HG02938 (cell line): ENCODE data around the gene CUEDC1.
A peak's percentile ranks its signal among the peaks of the same experiment; 100 is the strongest.
"Not testable (repeated sequence)": the region's sequence is repeated elsewhere in the genome, so short reads cannot be mapped to it uniquely, and the experiment has no call there.

ENCODE experiments used
- ATAC-seq: cut with Tn5 transposase; IDR thresholded peaks from one replicate; pipeline ENCODE4 v1.9.1; 2021; ENCODE audit warnings: mild to moderate bottlenecking, moderate library complexity; ENCODE audit not compliant: unreplicated experiment

Gene CUEDC1

DNA sequence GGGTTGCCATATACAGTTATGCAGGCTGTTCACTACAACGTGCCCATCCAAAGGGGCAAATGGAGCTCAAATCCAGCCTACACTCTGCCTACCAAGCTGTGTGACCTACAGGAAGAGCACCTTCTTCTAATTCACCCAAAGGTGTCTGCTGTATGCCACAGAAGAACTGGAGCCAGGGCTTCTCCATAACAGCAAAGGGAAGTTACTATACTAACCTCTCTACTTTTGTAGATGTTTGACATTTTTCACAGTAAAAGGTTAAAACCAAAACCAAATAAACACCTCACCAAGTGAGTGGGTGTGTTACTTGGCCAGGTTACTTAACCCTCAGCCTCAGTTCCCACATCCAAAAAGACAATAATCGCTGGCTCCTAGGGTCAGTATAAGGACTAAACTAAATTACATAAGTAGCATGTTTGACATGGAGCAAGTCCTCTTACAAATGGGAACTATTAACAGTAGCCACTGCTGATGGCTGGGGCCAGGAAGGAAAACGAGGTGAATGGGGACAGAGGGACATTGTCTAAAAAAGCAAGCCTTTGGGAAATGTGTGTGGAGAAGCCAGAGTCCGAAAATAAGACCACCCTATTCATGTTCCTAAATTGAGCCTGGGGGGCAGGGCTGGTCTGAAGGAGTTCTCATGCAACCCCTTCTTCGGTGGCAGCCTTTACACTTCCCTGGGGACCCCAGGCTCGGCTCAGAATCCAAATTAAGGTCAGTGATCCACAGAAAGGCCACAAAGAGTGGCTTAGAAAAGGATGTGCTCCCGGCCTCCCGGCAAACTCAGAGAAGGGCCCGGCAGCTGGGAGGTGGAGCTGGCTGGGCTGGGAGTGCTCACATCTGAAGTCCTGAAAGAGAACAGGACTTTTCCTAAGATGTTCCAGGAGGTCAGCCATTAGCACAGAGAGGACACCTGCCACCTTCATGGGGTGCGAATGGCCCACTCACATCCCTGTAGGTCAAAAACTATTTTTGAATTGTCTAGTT is 13.5 kb downstream of the CUEDC1 start:
- ATAC-seq, result no peak

DNA sequence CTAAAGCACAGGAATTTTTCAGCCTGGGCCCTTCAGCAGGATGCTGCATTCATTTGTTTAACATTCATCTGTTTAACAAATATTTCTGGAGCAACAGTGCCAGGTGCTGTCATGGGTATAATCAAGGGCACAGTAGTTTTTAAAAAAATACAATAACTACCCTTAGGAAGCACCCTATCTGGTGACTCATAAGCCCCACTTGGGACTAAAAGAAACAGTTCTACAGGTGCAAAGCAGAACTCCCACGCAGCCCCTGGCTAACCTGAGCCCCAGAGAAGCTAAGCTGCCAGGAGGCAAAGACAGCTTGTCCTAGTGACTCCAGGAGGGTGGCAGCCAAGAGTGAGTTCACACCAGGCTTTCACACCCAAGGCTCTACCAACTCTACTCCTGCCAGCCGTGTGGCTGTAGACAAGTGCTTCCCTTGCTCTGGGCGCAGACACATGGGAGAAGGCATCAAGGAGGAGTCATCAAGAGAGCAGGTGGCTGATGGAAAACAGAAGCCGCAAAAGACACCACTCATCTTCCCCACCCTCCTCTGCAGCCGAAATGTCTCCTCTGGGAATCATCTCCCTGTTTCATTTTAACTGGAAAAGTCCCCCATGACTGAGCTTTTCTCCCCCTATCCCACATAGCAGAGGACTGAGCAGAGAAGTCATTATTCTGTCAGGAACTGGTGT is 14.4 kb downstream of the CUEDC1 start:
- peak; percentile 39 for ATAC-seq

DNA sequence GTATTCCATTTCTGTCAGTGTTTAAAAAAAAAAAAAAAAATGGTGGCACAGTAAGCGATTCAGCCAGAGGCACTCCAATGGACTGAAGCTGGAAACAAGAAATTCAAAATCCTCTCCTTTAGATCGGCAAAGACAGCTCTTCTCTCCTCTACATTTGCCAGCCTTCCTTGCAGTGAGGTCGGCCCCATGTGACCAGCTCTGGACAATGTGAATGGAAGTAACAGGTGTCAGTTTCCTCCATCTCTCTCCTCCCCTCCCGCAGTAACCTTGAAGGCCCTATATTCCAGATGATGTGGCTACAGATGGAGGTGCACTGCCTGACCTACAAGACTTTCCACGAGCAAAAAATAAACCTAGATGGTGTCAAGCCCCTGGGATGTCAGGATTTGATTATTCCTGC is 15.0 kb downstream of the CUEDC1 start:
- ATAC-seq, result no peak

DNA sequence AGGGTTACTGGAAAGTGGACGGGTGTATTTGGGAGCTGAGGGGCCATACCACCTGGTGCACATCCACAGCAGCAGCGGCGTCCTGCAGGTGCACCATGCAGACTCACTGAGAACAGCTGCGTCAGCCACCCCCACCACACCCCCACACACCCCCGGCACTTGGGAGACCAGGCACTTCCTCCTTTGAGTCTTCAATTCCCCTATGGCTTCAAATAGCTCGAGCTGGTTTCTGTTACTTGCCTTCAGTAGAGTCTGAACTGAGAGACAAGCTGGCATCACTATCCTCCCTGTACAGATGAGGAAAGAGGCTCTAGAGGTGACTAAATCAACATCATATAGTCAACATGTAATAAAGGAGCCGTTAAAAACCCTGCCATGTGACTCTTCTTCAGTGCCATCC is 15.4 kb downstream of the CUEDC1 start:
- ATAC-seq, result peak; percentile 64

DNA sequence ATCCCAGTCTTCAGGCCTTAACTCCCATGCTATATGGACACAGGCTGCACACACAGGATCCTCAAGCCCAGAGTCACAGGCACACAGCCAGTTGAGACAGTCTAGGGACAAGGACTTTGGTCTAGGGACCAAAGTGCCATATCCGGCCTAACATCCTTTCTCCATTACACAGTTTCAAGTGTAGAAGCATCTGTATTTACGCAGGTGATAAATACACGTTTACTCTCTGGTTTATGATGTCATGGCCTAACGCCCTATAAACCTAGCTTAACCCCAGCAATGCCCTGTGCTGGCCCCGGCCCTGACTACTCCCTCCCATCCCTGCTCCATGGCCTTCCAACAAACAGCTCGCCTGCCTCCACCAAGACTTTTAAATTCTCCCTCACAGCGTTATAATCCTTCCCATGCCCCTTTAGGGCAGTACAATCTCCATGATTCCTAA is 17.1 kb downstream of the CUEDC1 start:
- ATAC-seq, result no peak

DNA sequence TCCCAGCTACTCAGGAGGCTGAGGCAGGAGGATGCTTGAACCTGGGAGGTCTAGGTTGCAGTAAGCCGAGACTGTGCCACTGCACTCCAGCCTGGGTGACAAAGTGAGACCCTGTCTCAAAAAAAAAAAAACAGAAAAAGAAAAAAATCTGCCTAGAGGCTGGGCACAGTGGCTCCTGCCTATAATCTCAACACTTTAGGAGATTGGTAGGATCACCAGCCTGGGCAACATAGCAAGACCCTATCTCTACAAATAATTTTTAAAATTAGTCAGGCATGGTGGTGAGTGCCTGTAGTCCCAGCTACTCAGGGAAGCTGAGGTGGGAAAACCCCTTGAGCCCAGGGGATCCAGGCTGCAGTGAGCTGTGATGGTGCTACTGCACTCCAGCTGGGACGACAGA is 17.7 kb downstream of the CUEDC1 start:
- ATAC-seq, result no peak

DNA sequence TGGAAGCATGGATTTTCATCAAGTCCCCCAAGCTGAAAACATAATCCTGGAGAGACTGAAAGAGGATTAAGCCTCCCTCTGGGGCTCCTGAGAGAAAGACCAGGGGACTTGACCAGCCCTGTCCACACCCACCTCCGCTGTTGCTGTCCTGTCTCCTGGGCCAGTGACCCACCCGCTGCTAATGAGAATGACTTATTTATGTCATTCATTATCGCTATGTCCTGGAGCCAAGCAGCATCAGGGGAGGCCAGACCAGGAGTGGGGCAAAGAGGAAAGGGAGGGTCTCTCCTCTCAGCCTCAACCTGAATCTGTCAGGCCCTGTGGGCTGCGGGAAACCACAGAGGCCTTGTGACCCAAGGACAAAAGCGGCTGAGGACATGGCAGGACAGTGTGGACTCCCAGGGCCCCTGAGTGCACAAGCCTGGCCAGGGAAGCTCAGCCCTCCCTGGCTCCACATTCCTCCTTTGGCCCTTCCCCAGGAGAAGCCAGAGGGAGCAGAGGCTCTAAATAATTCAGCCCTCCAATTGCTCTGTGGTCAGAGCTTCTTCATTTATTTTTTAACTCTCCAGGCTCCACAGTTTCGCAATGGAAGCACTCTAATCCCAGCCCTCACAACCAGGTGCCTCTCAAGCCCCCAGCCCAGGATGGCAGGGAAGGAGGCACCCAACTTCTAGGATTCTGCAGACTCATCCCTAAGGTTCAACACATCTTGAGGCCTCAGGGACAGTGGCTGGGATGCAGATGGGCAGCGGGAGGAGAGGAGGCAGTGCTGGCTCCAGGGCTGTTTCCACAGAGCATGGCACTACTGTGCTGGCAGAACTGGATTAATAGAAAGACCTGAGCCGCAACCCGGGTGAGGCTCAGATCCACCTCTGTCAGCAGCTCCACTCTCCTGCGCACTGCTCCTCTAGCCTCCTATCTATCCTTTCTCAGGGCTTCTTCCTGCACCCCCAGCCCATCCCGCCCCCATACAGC is 19.1 kb downstream of the CUEDC1 start:
- no peak for ATAC-seq

DNA sequence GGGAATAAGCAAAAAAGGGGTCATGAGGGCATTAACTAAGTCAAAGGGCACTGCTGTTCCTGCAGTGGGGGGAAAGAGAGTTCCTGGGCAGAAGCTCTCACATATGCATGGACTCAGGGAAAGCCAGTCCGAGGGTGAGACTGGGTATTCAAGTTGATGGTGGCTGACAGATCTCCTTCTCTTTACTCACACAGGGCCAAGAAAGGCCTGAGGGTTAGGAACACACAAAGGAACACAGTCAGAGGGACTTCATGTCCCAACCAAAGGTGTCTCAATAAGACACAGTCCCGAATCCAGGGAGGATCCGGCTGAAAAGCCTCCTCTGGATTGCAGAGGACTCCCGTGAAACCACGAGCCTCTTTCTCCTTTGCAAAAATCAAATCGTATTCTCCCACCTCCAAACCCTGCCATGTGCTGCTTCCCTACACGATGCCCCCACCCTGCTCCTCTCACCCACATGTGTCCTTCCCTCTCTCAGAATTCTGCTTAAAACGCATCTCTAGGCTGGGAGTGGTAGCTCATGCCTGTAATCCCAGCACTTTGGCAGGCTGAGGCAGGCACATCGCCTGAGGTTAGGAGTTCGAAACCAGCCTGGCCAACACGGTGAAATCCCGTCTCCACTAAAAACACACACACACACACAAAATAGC is 23.6 kb downstream of the CUEDC1 start:
- no peak for ATAC-seq

DNA sequence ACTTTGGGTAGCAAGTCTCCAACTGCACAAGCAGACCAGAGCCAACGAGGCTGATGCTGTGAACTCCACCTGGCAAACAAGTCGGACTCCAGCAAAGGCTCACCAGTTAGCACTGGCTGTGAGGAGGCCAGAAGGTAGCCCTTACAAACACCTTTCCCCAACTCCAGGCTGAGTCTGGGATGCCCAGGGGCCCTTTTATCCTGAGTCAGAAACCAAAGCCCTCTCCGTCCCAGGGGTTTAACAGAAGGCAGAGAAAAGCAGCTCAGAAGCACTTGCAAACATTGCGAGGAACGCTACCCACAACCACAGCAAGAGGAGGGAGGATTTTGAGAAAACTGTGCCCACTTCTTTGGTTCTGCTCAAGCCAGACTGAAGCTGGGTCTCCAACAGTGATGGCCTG is 25.0 kb downstream of the CUEDC1 start:
- ATAC-seq, result no peak

DNA sequence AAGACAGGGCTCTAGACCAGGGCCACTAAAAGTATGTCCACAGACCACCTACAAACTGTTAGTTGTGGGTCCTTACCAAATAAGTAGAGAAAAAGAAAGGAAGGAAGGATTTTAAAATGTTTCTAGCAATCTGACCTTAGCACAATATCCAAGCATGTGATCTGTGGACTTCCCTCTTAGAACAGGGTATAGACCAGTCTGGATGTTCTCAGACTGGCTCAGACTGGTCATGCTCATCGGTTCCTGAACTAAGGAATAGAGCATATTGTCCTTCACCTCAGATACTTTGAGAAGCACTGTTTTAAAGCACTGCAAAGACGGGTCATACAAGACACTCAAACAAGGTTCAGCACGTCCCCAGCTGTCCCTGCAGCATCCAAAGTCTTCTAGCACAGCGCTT is 25.8 kb downstream of the CUEDC1 start:
- no peak for ATAC-seq

DNA sequence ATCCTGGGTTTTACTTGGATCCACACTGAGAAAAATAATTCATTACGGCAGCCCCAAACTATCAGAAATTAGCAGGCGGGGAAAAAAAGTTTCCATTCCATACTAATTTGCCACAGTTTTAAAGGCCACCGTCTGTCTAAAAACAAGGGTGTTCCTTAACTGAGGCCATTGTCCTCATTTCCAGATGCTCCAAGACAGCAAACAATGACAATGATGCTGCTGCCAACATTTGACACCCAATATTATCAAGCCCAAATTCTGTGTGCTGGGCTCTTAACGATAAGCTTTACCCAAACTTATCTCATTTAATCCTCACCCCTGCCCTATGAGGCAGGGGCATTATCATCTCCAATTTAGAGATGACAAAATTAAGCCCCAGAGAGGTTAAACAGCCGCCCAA is 26.3 kb downstream of the CUEDC1 start:
- no peak for ATAC-seq

DNA sequence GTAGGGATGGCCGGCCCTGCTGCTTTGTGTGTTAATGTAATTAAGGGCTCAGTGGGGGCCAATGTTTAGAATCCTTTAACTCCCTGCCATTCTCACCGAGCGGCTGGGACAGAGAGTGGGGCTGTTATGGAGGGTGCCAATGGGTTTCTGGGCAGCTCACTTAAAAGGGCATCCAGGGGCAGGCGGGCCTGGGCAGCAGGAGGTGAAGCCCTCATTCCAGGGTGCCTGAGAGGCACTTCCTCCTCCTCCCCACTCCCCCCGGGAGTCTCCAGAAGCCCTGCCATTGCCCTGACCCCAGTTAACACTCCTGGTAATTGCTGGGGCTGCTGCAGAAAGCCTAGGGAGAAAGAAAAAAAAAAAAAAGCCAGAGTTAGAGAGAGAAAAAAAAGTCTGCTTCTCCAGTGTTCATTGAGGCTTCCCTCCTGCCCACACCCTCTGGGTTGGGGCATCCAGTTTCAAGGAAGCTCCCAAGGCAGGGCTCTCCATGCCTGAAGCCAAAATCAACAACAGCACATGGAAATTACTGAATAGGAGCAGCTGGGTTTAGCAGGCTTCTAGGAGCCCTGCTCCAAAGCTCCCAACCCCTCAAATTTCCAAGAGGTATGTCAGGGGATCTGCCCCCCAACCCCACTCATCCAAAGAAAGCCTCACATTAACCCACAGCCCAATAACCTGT is 28.0 kb downstream of the CUEDC1 start:
- ATAC-seq, result no peak

DNA sequence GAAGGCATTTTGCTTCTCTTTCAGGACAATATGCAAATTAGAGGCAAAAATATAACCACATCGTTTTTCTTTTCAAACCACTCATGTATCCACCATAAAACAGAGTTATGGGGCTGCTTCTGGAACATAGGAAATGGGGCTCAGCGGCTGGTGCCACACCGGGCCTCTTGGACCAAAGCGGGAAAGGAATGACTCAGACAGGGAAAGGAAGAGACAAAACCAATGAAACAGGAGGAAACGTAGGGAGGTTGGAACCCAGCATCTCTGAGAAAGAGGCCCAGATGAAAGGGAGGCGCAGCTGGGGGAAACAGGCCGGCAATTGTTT is 28.5 kb downstream of the CUEDC1 start:
- ATAC-seq, result no peak

DNA sequence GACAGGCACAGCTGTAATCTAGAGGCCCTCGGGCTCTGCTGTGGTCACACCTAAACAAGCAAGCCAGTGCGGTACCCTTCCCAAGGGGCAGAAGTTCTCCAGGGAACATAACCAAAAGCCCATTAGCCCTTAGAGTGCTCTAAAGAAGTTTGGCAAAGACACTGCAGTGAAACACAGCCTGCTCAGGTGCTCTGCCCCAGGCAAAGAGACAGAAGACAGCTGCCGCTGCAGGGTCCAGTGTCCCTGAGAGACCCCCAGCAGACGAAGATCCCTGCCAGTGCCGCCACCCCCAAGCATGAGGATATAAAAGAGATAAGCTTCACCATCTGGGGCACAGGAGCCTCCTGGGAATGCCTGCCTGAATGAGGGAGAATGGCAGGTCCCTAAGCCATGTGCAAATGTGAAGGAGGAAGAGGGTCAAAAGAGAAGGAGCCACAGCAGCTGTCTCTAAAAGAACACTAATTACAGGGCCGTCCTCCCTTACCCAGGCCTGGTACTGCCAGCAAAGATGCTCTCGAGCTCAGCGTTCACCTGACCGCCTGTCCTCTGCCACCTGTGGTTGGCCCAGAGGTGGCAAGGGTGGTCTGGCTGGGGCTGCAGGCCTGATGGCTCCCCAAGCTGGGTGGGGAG is 29.7 kb downstream of the CUEDC1 start:
- no peak for ATAC-seq

DNA sequence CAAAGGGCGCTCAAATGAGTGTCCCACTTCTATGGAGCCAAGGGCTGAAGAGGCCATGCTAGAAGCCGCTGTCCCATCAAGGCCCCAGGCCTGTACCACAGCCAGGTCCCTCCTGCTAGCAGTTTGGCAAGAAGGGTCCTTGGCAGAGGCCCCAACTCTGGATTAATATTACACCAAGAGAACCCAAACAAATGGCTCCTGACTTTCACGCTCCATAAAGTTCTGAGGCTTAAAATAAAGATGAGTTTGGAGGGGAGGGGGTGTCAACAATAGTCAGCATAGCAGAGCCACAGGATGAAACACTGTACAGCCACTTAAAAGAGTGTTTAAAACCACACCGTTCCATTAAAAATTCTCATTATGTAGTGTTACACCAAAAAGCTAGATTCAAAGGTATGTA is 30.5 kb downstream of the CUEDC1 start:
- ATAC-seq, result no peak

DNA sequence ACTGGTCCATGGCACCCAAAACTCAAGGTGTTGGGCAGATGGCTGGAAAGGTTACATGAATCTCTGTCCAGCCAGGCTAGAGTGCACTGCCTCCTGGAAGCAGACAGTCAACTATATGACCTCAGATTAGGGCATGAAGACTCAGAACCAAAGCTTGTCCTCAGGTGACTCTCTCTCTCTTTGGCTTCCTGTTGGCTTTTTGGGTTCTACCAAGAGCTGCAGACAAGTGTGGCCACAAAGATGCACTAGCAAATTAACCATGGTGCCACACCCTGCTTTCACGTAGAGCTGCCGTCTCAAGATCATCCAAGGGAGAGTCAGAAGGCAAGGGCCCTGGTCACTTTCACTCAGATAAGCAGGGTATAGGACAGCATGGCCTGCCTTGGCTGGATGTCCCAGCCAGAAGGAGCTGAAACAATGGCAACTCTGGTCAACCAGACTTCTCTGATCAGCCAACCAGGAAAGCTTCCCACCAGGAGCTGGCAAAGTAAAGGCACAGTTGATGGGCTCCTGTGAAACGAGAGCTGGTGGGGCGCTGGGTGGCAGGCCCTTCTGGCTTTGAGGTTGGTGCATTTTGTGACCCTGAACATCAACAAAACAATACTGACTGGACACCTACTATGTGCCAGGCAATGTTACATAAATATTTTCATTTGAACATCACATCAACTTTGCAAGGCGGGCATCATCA is 31.9 kb downstream of the CUEDC1 start:
- ATAC-seq, result no peak

DNA sequence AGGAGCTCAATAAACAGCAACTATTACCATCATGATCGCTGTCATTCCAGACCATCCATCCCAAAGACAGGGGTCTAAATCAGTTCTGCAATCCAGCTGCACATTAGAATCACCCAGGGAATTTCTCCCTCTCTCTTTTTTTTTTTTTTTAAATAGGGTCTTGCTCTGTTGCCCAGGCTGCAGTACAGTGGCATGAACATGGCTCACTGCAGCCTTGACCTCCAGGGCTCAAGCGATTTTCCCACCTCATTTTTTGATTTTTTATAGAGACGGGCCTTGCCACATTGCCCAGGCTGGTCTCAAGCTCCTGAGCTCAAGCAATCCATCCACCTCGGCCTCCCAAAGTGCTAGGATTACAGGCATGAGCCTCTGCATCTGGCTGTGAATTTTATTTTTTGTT is 32.5 kb downstream of the CUEDC1 start:
- ATAC-seq, result not testable (repeated sequence)

DNA sequence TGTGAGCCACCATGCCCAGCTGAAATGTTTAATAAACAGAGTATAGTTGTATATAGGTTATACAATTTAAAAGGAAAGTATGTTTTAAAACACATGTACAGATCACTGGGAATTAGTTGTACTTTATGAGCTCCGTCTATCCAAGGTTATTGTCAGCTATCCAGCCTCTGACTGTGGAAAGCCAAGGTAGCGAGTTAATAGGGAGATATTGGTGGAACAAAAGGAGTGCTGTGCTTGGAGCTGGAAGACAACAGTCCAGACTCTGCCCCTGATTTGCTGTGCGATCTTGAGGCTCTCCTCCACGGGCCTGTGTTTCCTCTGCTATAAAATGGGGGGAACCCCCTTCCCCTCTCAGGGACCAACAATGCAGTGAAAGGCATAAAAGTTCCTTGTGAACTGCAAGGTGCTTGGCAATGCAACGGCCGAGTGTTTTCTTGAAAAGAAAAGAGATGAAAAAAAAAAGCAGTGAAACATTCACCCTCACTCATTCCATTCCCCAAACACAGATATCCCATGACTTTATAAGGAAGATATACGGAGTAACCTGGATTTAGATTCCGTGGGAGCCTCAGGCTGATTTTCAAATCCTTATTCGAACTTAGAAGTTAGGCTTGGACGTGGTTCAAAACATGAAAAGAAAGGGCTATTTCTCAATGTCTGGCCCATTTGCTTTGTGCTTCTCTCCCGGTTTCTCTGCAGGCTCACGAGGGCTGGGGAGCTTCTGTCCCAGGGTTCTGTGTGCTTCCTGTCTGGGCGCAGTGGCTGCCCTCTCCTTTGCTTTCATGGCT is 34.1 kb downstream of the CUEDC1 start:
- no peak for ATAC-seq
